Left colon (tissue), 2 donors: ENCODE measurements around the gene ACAN. TPM values are rescaled to one million over a fixed set of nuclear protein-coding genes. Genes with fewer than 3 reads are reported as not detected.

Experiments
- ATAC-seq: fragments of 200-7000 bp; cut with Tn5 transposase; one replicate; pipeline ENCODE4 v1.9.1; 2020; ENCODE audit warnings: mild to moderate bottlenecking, moderate library complexity
- DNase-seq, 2 donors: peaks; one replicate each; pipeline ENCODE4 v3.0.0-alpha.2; 2020
- intact Hi-C, 2 donors: fragments of 100-400 bp; cut with DNase I in 1 of 2; cut with micrococcal nuclease in 1 of 2; formaldehyde crosslinking; loops; one replicate each; pipeline versions ENCODE4 v1.11.2 to v1.14.0; 2022; cut with DNase I, micrococcal nuclease
- total RNA-seq, 2 donors: library from RNA; stranded (reverse); fragmentation: NEBNext Ultra II Directional; extraction: Animal tissue kit (Norgen Biotek cat#: 25700); gene quantifications; one replicate each; pipeline ENCODE4 v1.2.1, GENCODE V29; 2021
- donor health status: DM: no; HTN: no; CAD: no.
- donor health status: DM: yes; HTN: yes; CAD: no.

The ACAN gene
- total RNA-seq, 2 donors from 2014 or later = 0.20 to 0.21 TPM

DNA sequence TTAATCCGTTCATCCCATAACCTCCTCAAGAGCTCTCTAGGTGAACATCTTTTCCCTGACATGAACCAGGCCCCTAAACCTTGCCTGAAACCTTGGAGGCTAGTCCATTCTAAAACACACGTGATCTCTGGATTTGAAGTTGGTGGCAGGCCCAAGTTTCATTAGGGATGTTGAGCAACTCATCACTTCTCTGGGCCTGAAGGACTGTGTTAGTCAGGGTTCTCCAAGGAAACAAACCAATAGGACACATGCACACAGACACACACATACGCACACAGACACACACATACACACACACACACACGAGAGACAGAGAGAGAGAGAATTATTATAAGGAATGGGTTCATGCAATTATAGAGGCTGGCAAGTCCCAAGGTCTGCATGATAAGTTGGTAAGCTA lies 31.9 kb downstream of the ACAN start:
- intact Hi-C loops = loop anchor here (5.0 to 10.0 kb wide), 2 partner anchors 178 to 180 kb away; no protein-coding TSS in a partner anchor
- no peak for DNase-seq
- no peak for ATAC-seq

DNA sequence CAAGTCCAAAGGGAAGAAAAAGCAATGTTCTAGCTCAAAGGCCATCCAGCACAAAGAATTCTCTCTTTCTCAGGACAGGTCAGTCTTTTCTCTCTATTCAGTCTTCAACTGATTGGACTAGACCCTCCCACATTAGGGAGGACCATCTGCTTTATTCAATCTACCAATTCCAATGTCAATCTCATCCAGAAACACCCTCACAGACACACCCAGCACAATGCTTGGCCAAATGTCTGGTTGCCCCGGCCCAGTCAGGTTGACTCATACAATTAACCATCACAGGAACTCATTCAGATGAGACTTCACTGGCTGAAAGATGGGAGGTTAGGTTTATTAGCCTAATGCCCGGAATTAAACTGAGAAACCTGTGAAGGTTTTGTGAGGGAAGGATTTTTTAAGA lies 32.4 kb downstream of the ACAN start:
- ATAC-seq = no peak
- DNase-seq = no peak
- intact Hi-C loops = loop anchor here (5.0 to 10.0 kb wide), 2 partner anchors 178 to 181 kb away; no protein-coding TSS in a partner anchor

DNA sequence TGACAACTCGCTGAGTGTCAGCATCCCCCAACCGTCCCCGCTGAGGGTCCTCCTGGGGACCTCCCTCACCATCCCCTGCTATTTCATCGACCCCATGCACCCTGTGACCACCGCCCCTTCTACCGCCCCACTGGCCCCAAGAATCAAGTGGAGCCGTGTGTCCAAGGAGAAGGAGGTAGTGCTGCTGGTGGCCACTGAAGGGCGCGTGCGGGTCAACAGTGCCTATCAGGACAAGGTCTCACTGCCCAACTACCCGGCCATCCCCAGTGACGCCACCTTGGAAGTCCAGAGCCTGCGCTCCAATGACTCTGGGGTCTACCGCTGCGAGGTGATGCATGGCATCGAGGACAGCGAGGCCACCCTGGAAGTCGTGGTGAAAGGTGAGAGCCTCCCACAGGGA lies 35.4 kb downstream of the ACAN start:
- intact Hi-C loops = loop anchor here (5.0 to 10.0 kb wide), 2 partner anchors 181 to 184 kb away; no protein-coding TSS in a partner anchor
- DNase-seq = no peak

DNA sequence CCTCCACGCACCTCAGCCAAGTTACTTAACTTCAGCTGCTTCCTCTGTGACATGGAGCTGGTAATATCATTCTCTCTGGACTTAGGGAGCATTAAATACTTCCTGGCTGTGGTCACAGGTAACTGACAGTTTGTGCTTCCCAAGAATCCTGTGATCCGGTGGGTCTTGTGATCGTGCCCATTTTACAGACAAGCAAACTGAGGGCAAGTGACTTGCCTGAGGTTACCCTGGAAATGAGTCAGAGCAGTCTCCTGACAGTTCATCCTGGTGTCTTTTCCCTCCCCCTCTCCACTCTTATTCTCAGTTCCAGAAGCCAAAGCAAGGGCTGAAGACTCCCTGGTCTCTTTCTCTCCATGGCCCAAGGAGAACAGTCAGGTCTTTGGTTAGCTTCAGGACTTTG lies 35.9 kb downstream of the ACAN start:
- ATAC-seq = no peak
- intact Hi-C loops = loop anchor here (5.0 to 10.0 kb wide), 2 partner anchors 182 to 184 kb away; no protein-coding TSS in a partner anchor
- no peak for DNase-seq

More for the DNA sequence above, 35.4 kb downstream of the ACAN start:
- no peak for ATAC-seq

DNA sequence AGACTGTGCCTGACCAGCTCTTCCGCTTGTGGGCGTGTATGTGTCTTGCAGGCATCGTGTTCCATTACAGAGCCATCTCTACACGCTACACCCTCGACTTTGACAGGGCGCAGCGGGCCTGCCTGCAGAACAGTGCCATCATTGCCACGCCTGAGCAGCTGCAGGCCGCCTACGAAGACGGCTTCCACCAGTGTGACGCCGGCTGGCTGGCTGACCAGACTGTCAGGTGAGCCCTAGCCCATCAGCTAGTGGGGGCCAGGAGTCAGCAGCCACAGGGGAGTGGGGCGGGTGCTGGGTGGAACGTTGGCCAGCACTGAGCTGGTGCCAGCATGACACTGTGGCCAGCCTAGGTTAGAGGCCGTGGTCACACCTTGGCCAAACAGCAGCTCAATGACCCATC lies 36.7 kb downstream of the ACAN start:
- intact Hi-C loops = loop anchor here (5.0 to 10.0 kb wide), 2 partner anchors 183 to 185 kb away; no protein-coding TSS in a partner anchor
- DNase-seq (no peak), ATAC-seq (no peak)

DNA sequence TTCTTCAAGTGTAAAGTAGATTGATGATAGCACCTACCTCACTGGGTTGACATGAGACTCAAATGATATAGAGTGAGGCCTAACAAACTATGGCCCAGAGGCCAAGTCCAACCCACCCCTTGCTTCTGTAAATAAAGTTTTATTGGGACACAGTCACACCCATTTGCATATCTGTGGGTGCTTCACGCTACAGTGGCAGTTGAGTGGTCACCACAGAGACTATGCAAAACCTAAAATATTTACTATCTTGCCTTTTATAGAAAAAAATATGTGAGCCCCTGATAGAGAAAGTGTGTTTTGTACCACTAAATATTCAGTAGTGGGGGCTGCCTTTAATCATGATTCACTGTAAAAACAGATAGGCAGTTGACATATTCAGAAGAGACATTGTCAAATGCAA lies 38.0 kb downstream of the ACAN start:
- intact Hi-C loops = no loop called here
- DNase-seq (no peak), ATAC-seq (no peak)

DNA sequence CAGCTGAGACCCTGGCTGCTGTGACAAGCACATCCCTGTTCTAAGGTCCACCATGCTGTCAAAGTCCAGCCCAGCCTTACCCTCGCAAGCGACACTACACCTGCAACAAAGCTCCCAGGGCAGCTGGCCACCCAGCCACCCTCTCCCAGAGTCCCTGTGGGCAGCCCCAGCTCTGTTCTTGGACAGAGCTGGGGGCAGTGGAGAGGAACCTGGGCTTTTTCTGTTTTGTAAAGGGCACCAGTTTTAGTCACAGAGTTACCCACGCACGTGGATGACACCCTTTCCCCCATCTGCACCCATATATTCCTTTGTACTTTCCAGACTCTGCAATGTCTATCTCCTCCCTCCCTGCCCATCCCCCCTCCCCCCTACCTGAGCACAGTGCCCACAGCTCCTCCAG lies 38.9 kb downstream of the ACAN start:
- ATAC-seq = no peak
- no peak for DNase-seq

DNA sequence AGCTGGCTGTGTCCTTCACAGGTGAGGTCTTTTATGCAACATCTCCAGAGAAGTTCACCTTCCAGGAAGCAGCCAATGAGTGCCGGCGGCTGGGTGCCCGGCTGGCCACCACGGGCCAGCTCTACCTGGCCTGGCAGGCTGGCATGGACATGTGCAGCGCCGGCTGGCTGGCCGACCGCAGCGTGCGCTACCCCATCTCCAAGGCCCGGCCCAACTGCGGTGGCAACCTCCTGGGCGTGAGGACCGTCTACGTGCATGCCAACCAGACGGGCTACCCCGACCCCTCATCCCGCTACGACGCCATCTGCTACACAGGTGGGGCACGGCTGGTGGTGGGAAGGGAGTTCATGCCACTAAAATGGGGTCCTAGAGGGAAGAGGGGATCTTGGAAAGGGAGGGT lies 40.1 kb downstream of the ACAN start:
- DNase-seq (no peak), ATAC-seq (no peak)
- intact Hi-C loops = no loop called here

More for the DNA sequence above, 38.9 kb downstream of the ACAN start:
- intact Hi-C loops = no loop called here

DNA sequence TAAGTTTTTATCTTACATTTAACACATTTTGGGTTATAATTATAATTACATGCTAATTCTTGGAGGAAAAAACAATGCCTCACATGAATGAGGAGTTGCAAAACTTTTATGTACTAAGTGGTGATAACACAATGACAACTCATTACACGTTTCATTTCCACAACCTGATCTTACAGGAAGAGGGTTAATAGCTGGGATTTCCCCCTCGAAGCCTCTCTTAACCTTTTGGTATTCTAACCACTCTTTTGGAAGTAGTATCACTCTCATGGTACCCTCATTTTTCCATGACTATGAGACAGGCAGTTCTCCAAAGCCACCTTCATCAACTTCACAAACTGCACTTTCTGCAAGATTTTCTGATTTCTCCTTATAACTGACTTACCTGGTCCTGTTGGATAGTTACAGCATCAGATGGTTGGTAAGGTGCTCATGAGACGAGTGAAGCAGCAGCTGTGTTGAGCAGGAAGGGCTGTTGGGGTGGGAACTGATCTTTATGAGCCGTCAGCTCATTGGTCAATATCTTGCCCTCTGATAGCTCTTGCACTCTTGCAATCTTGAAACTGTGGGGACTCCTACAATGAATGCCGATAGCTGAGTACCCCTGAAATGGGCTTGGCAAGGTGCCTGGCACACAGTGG lies 41.6 kb downstream of the ACAN start:
- intact Hi-C loops = no loop called here
- DNase-seq = no peak

DNA sequence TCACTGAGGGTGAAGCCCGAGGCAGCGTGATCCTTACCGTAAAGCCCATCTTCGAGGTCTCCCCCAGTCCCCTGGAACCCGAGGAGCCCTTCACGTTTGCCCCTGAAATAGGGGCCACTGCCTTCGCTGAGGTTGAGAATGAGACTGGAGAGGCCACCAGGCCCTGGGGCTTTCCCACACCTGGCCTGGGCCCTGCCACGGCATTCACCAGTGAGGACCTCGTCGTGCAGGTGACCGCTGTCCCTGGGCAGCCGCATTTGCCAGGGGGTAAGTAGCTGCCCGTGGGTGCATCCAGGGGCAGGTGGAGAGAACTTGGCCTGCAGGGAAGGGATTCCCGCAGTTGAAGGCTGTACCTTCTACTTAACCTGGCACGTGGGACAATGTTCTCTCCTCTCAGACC lies 42.4 kb downstream of the ACAN start:
- DNase-seq (no peak), ATAC-seq (no peak)
- intact Hi-C loops = no loop called here

More for the DNA sequence above, 41.6 kb downstream of the ACAN start:
- ATAC-seq = no peak

DNA sequence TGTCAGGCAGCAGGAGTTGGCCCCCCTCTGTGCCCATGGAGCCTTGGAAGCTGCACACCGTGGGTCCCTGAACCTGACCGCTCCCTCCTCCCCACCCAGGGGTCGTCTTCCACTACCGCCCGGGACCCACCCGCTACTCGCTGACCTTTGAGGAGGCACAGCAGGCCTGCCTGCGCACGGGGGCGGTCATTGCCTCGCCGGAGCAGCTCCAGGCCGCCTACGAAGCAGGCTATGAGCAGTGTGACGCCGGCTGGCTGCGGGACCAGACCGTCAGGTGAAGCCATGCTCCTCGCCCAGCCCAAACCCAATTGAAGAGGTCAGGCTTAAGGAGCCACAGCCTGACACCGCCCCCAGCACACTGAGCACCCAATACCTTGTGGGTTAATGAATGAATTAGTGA lies 43.9 kb downstream of the ACAN start:
- DNase-seq = no peak
- ATAC-seq = no peak
- intact Hi-C loops = no loop called here

DNA sequence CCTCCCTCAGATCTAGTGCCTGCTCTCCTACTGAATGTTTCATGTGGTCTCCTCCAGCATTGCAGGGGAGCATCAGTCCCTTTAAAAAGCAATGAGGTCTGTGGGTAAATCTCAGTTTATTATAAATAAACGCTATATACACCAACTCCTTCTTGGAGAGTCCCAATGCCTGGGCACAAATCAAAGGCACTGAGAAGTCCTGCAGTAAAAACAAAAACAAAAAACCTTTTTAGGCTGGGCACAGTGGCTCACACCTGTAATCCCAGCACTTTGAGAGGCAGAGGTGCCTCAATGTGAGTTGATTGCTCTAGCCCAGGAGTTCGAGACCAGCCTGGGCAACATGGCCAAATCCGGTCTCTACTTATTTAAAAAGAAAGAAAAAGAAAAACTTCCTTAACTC lies 45.0 kb downstream of the ACAN start:
- ATAC-seq = no peak
- no peak for DNase-seq
- intact Hi-C loops = no loop called here

DNA sequence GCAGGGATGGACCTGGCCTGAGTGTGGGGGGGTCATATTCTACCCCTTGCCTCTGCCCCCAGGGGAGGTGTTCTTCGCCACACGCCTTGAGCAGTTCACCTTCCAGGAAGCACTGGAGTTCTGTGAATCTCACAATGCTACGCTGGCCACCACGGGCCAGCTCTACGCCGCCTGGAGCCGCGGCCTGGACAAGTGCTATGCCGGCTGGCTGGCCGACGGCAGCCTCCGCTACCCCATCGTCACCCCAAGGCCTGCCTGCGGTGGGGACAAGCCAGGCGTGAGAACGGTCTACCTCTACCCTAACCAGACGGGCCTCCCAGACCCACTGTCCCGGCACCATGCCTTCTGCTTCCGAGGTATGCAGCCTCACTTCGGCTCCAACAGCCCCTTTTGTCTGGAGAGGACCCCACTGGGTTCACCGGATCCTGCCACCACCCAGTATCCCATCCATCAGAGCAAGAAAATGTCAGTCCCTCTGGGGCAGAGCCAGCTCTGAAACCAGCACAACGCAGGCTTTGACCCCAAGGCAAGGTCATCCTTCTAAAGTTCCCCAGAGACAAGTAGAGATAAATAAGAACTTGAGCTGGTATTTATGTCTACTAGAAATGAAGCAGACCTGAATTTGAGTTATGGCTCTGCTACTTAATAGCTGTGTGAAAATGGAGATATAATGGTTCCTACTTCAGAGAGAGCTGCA lies 46.3 kb downstream of the ACAN start:
- intact Hi-C loops = no loop called here
- ATAC-seq (no peak), DNase-seq (no peak)

DNA sequence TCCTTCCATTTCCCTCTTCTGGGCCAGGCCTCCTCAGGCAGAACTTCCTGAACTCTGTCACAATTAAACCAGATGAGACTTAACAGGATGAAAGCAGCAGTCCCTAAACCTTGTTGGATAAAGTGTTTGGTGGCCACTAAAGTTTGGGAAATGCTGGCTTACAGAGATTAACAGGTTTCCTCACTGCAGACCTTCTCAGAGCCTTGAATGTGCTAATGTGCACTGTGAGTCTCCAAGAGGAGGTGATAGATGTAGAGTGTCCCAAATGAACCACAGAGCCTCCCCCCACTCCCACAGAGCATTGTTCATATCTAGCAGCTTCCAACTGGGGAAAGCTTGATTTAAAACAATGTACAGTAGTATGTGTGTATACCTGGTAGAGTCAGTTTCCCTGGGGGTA lies 49.2 kb downstream of the ACAN start:
- DNase-seq = no peak
- ATAC-seq = no peak
- intact Hi-C loops = no loop called here

DNA sequence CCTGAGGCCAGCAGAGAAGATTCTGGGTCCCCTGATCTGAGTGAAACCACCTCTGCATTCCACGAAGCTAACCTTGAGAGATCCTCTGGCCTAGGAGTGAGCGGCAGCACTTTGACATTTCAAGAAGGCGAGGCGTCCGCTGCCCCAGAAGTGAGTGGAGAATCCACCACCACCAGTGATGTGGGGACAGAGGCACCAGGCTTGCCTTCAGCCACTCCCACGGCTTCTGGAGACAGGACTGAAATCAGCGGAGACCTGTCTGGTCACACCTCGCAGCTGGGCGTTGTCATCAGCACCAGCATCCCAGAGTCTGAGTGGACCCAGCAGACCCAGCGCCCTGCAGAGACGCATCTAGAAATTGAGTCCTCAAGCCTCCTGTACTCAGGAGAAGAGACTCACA lies 55.7 kb downstream of the ACAN start:
- intact Hi-C loops = no loop called here
- DNase-seq (no peak), ATAC-seq (no peak)

DNA sequence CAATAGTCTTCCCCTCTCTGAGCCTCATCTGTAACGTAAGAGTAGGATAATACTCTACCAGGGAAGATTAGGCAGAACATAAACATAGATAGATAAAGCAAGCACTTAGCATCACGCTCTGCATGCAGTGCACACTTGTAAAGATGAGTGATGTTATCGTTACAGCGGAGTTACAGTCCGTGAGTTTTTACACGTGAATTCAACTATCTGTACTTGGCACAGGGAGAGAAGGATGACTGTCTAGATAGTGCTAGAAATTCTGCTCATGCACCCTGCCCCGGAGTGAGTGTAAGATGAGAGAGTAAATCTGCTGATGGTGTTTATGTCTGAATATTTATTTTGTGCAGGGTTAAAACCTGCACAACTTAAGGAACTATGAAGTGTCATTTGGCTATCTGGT lies 56.3 kb downstream of the ACAN start:
- no peak for ATAC-seq
- intact Hi-C loops = no loop called here
- DNase-seq = no peak

DNA sequence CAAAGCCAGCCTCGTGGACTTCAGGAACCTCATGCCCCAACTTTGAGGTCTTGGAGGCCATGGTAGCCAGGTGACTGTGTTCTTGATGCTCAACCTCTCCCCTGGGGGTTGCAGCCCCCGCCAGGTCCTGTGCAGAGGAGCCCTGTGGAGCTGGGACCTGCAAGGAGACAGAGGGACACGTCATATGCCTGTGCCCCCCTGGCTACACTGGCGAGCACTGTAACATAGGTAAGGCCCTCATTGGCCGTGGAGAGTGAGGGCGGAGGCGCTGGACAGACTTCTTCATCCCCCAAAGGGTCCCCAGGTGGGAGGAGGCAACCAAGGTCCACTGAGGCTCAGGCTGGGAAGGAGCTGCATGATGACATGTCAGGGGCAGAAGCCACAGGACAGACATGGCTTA lies 57.0 kb downstream of the ACAN start:
- ATAC-seq = no peak
- DNase-seq = no peak
- intact Hi-C loops = no loop called here

DNA sequence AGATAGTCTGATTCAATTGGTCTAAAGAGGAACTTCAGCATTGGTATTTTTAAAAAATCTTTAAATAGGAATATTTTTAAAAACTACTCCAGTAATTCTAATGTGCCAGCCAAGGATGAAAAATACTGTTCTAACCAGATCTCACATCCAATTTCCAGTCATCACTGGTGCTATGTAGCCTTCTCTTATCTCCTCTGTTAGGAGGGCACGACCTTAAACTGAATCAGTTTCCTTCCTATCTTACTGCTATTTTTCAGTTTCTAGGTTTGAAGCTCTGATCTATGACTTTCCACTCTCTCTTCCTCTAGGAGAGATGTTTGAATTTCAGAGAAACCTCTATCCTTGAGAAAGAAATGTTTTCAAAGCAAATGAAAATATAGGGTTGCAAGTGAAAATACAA lies 60.2 kb downstream of the ACAN start:
- intact Hi-C loops = no loop called here
- DNase-seq (no peak), ATAC-seq (no peak)

DNA sequence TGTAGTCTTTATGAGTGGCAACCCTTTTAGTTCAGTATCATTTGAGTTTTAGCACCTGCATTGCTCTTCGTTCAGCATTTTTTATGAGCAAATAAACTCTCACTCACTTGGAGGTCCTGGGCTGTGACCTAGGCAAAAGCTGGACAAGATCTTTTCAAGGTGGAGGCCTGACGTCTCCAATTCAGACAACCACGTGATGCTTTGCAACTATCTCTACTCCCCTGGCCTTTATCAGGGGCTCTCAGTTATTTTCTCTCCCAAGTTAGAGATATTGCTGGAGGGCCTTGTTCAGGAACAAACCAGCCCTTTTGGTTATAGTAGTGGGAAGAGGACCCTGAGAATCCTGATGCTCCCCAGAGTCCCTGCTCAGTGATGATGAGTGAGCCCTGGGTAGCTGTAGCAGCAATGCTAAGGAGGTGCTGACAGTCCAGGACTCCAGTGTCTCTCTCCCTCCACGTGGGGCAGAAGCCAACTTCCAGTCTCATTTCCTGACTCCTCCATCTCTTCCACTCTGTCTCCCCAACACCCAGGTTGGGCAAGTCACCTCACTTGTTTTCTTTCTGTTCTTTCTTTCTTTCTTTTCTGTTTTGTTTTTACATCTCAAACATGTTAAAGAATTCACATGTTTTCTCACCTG lies 61.7 kb downstream of the ACAN start:
- DNase-seq (no peak), ATAC-seq (no peak)
- intact Hi-C loops = no loop called here

DNA sequence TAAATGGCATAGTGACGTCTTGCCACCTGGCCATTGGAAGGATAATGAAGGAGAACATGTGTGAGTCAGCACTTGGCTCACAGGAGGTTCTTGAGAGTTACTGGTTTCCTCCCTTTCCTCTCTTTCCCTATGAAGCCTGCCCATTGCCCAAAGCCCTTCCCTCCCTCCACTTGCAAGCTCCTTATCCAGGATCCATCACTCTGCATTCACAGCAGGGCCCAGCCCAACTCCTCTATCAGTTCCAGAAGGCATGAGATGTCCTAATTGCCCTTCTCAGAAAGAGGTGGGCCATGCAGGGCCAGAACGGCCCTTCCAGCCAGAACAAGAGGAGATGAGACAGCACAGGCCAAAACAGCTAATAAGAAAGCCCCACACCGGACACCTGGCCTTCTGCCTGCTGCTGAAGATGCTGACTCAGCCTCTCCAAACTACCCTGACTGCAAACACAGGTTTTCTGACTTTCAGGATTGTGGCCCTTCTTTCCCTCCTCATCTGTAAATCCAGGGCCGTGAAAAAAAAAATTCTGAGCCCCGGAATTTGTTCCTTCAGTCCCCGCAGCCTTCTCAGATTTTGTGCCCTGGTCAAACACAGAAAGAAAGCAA lies 62.4 kb downstream of the ACAN start:
- DNase-seq (no peak), ATAC-seq (no peak)
- intact Hi-C loops = no loop called here
